Epidermal melanocyte (primary cell): ENCODE measurements around the gene COA1.

Experiments used
- DNase-seq: peaks from one replicate; pipeline ENCODE4 v3.0.0; 2011; ENCODE audit warnings: low spot score; ENCODE audit not compliant: insufficient read length

Gene COA1

DNA sequence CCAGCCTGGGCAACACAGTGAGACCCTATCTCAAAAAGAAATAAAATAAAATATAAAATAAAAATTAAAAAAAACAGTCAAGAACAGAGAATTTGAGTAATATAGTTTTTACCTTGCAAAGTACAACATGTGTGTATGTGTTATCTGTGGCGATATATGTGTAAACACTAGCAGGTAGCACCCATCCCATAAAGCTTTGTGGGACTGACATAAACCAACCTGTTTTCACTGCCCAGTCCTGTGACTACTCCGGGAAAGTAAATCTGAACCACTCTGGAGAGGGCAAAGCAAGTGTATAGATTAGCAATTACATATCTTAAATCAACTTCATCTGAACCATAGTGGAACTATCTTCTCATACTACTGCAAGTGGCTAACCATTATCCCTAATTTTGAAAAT, 72.3 kb downstream of the COA1 start:
- DNase-seq: no peak

DNA sequence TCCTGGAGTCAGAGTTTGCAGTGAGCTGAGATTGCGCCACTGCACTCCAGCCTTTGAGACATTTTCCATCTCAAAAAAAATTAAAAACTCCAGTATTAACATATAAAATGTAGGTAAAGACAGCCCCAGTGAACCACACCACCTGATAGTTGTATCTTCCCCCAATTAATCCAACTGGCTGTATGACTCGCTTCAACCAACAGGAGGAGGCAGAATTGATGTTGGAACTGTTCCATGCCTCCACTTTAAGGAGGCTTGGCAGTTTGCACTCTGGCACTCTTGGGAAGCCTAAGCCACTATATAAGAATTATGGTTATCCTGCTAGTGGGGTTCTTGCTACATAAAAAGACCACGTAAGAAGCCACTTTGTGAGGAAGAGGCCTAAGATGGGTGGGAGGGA, 73.7 kb downstream of the COA1 start:
- DNase-seq: no peak

DNA sequence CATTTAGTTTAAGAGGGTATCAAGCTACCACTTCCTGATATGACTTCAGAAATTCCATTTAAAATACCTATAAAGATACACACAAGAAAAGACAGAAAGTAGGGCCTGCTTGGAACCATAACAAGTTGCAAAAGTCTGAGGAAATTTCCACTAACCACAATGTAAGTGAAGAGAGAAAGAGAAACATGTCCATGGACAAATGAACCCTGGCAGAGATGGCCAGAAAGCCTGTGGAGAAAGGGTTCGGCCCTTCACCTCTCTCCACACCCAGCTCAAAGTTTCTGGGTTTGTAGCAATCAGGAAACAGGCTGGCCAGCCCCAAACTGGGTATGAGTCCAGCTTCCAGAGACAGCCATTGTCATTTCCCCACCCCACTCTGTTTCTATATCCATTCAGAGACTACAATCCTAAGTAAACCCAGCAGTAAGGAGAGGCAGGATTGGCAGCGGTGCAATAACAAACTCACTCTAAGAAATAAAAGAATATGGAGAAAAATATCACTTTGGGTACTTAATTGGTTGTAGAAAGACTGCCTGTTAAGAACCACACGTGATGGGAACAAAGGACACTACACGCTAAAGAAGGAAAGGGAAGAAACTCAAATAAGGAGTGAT, 75.3 kb downstream of the COA1 start:
- DNase-seq: no peak

DNA sequence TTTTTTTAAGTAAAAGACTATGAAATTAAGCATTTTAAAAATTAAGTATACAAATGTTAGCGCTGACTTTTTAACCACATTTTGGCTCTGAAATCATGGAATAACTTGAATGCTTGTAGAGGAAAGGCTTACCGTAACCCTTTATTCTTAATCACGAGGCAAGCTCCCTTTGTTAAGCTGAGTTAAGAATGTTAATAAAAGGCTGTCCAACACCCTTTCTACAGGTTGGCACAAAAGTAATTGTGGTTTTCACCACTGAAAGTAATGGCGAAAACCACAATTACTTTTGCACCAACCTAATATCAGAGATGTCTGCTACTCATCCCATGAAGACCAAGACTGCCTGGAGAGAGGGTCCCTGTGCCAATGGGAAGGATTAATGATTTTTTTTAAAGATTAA, 75.9 kb downstream of the COA1 start:
- no peak for DNase-seq

DNA sequence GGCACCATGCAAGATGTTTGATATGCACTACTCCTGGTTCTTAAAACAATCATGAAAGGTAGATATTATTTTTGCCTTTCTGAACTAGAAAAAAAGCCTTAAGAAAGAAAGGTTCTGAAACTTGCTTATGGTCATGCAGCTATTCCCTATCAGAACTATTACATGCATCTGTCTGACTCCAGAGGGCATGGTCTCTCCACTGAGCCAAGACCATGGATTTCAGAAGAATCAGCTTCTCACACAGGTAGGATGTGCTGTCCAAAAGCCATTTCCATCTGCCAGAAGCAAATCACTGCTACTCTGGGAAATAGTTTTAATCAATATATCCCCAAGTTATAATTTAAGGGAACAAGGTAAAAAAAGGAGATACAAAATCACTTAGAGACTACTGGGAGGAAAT, 77.0 kb downstream of the COA1 start:
- no peak for DNase-seq

DNA sequence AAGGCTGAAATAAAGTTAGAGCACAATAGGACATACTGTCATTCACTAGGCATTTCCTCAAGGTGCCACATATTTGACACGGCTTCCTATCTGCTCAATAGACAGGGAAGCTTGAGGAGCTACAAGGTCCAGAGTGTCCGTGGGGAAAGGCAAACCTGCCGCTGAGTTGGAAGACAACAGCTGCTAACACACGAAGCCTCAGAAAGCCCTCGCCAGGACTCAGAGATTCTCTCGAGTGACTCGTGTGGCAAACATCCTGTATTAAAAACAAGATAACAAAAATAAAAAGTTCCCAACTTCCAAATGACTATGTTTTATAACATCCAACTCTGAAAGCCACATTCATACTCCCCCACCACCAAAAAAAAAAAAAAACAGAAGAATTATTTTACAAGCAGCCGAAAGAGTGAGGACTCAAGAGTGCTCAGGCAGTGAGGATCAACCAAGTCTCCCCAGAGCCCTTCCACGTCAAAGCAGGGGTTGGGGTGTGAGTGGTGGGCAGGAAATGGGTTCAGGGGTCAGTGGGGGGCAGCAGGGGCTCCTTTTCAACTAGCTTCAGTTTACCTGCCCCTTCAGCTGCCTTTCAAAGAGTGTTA, 78.8 kb downstream of the COA1 start:
- no peak for DNase-seq

DNA sequence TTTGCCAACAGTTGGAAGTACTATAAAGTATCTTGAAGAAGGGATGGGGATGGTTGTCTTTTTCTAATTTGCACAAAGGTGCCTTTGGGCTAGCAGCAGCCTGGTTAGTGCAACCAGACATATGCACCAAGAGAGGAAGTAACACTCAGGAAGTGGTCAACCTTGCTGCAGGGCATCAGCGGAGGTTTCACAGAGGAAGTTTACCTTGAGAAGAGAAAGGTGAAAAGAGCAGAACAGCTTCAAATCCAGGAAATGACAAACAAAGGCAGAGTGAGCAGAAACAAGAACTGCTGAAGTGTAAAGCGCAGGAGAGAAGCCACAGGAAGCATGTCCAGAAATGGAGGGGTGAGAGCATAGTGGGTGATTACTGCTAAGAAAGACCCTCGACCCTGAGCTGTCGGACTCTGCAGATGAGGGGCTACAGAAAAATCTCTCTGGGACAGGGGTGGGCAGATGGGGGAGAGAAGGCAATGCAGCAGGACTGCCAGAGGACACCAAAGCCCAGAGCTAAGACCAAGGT, 79.5 kb downstream of the COA1 start:
- no peak for DNase-seq

DNA sequence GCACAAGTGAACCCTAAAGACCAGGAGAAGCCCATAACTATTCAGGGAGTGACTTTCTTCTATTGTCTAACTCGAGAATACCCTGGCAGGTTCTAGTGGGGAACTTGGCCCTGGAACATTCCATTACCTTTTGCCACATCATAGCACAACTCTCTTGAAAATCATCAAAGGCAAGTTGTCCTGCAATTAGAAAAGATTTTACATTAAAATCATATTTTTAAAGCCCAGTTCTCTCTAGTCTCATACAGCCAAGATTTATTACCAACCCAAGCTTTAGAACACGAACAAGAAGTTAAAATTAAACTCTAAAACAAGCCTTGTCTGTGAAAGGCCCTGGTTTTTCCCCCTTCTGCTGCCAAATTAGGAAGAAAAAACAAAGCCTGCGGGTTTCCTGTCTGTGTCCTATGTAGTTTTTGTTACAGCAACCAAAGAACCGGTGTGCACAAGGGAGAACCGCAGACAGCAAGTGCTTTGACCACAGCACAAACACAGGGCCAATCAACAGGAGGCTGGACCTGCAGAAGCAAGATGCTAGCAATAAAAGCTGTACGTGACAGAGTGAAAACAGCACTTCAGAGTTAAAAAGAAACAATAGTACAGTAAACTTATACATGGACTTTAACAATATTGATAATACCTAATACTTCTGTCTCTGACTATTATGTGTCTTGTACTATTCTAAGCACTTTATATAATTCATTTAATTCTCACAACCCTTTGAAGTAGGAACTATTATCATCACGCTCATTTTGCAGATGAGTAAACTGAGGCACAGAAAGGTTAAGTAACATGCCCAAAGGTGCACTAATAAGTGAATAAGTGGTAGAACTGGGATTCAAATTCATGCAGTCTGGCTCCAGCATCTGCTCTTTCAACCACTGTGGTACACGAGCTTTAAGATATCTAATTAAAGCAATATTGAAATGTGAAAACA, 80.6 kb downstream of the COA1 start:
- DNase-seq: no peak

DNA sequence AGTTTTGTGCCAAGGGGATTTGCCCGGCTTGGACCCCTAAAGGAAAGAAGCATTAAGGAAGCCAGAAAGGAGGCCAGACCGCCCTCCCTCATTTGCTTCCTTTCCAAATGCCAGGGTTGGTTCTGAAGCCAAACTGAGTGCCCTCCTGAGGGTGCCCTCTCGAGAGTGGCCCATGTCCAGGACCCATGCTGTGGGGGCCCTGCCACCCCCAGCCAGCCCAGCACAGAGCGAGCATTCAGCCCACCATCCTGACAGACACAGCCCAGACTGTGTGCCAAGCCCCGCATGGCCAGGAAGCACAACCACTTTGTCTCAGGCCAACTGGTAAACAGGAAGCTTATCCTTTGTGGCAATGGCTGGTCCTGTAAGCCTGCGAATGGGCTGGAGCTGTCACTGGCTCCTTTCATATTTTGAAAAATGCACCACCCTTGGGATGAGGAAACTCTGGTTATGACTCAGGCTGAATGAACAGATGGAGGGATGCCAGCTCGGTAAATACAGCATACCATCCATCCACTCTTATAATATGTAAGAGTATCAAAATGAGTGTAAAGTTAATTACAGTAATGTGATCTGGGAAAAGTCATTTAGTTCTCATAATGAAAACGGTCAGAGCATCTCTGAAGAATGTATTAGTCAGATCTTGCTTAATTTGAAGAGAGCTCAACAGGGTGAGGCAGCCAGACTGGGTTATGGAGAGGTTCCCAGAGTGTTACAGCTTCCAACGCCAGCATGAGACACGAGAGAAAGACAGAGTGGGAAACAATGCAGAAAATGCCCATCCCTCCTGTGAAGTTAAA, 81.5 kb downstream of the COA1 start:
- DNase-seq: peak; percentile 59

DNA sequence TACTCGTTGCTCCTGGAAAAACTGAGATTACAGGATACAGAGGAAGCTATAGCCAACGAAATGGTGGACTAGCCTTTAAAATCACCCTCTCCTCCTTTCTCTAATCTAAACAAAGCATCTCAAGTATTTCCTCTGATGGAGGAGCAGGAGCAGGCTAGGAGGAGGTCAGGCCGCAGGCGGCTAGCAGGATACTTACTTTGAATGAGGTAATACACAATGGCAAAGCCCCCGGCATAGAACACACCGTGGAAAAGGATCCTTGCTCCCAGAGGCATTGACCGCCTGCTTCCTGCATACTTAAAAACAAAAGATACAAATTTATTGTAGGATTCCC, 82.0 kb downstream of the COA1 start:
- no peak for DNase-seq

DNA sequence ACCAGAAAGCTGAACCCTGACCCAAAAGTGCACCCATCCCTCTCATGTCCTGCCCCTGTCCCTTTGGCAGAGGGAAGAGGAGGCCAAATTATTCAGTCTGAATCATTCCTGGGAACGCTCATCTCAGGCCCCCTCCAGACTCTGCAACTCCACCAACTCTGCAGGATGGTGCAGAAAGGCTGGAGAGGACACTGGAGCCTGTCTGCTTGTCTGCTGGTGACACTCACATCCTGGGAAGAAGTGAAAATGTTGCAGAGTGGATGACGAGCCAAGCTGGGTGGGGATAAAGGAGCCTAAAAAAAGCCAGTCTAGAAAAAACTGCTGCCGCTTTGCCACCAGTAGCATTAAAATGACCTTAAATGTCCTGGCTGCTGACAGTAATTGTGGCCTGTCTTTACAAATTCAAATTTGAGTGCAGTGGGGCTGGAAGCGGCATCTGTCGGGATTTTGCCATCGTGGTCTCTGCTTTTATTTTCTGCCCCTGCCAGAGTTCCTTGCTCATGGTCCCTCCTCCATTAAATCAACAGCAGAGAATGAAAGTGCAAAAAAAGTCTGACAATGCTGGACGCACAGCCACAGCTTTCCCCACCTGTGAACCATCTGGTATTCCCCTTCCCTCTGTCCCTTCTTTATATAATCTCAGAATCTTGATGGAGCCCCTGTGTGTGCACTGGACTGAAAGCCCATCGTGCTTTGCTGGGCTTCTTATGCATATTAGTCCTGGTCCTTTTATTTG, 82.6 kb downstream of the COA1 start:
- DNase-seq: no peak

DNA sequence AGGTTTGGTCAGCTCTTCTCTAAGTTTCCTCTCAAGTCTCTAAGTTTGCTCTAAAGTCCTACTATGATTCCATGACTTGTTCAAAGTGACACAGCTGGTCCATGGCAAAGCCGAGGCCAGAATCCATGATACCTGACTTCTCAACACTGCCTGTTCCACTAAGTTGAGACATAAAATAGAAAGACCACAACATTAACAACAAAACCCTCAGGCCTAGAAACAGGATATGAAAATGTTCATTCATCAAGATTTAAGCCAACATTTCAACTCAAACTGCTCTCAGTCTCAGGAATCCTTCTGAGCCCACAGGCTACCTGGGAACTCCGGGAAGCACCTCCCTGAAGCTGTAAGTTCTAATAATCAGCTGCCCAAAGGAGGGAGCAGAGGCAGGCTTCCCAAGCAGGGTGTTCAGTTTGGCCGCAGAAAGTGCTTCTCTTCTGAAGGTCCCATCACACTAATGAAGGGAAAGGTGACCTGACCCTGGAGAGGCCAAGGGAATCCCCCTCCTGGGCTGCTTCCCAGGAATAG, 83.6 kb downstream of the COA1 start:
- DNase-seq: no peak

DNA sequence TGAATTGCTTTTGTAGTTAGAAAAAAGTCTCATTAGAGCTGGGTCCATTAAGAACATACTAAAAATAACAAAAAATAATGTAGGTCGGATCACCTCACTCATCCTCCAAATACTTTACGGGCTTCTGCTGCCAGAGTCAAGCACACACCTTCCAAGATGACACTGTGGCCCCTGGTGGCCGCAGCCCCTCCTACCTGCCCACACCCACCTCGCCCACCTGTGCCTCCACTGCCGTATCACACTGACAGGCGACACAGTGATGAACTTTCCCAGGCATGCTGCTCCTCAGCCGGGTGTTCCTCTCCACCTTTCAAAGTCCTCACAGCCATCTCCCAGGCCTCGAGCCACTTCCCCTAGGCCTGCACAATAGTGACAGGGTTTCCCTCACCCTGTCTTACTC, 85.5 kb downstream of the COA1 start:
- no peak for DNase-seq

DNA sequence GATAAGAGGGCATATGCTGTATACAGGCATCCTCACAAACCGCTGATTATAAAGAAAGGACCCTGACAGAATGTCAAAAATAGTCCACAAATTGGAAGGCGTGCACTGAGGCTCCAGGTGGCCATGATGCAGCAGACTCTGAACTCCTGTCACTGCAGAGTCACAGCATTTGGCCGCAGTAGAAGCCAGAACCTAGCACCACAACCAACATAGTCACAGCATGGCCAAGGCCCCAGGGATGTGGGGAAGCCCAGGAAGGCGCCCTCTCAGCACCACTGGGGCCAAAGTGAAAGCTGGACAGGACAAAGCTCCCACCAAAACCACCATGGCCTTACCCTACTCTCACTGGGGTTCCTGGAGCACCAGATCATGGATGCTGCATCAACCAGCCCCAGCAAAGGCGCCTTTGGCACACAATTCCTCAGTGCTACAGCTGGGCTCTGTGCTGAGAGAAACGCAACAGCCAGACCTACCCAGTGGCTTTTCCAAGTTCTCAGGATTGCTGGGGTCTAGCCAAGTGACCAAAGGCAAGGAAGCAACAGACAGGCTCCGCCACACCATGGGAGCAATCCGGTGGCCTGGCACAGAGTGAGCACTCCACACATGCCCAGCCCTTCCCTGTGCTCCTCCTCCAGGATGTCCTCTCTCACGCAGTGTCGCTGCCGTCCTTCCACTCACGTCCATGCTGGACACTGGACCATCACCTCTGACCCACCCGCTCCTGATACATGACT, 86.3 kb downstream of the COA1 start:
- DNase-seq: no peak

DNA sequence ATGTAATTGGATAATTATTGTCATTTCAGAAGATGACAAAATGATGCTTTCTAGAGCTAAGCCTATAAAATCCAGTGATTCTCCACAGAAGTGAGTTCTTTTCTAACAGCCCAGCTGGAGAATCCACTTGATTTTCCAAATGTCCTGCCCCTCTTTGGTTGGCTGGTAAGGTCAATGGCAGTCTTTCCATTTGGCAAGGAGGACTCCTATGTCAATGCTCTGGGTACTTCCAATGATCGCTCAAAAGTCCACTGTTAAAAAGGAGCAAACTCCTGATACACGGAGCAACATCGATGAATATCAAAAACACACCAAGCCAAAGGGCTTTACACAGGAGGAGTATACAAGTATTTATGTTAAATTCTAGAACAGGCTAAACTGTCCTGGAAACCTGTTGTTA, 88.6 kb downstream of the COA1 start:
- no peak for DNase-seq

DNA sequence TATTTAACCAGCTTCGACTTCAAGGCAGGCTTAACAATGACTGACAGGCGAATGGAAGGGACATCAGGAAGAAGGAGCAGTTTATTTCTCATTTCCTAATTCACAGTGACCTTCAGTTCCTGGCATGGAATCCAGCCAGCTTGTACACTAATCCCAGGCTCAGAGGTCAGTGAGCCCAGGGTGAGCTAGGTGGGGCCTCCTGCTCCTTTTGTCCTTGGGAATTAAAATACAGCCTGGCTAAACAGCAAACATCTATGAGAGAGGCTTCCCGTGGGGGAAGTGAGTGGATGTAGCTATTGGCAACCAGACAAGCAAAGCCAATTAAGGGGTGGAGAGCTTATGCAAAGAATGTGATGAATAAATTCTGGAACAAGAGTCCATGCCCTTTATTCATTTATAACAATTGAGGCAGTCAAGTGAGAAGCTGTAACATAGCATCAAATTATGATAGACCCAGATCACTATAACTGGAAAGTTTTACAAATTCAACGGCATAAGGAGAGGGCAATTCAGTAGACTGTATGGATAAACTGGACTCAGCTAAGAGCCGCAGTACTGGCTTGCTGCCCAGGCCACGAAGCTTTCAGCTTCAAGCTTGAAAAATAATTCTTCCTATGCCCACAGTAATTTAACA, 89.3 kb downstream of the COA1 start:
- no peak for DNase-seq

DNA sequence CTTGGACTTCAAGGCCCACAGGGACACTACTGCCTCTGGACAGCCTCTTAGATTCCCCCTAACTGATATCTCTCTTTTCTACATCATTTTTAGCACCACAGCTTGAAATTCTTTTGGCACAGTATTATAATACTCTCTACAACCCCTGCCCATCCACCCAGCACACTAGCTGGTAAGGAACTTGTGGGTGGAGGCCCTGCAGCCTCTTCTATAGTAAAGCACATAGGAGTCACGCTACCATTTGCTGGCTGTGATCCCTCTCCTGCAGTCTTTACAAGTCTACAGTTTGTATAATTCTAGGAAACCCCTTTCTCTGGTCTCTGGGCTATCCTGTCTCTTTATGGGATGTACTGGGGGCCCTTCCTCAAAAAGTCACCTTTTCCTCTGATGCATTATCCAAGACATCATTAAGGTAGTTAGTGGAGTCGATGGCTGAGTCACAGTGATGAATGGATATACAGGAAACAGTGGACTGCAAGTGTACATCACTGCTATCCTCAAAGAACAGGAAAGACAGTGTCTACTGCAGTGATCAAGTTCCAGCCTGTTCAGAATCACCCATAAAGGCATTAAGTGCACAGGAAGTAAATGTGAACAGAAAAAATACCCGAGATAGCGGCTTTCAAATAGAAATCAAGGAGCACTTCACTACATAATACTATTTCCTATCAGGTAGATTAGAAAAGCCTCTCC, 92.1 kb downstream of the COA1 start:
- no peak for DNase-seq

DNA sequence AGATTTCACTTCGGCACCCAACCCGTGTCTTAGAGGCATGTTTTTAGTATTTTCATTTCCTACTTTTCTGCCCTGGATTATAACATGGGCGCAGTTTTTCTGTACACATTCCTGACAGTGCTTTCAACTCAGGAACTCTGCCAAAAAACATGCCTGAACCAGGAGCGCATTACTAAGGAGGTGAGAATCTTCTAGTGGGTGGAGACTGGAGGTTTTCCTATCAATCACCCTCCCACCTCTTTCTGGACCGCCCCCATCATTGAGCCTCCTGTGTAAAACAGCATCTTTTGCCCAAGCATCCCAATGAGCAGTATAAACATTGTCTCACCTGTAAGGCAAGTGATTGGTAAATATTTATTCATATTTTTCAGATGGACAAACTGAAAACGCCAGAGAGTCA, 93.2 kb downstream of the COA1 start:
- DNase-seq: no peak

DNA sequence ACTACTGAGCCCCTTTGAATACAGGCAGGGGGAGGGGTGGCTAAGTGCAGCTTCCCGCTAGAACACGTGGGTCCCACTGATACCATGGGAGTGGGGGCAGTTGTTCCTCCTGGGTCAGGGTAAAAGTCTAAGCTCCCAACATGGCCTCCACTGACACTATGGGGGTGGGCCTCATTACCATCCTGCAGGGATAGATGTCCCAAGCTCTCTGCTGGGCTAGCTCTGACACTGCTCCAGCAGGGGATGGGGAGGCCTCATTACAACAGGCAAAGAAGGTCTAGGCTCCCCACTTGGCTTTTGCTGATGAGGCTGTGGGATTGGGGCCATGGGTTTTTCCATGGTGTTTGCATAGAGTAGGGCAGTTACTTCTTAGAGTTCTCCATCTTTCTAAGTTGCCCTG, 94.9 kb downstream of the COA1 start:
- DNase-seq: no peak
